Suprapubic skin (tissue), 4 donors: ENCODE results near the gene TMEM89. TPM values are rescaled to one million over a fixed set of nuclear protein-coding genes. Genes with fewer than 3 reads are reported as not detected.

Experiments used
- DNase-seq, 2 donors: peaks; one replicate each; pipeline ENCODE4 v3.0.0-alpha.2; 2019; ENCODE audit warnings: low spot score in 2 of 2
- H3K27ac ChIP-seq: fragments of 200-600 bp; sonication (generic); one replicate; pipeline ENCODE4 v1.5.1; 2019
- H3K27me3 ChIP-seq: fragments of 200-600 bp; sonication (generic); one replicate; pipeline ENCODE4 v1.5.1; 2019
- H3K36me3 ChIP-seq: fragments of 200-600 bp; sonication (generic); one replicate; pipeline ENCODE4 v1.5.1; 2019
- H3K4me1 ChIP-seq: fragments of 200-600 bp; sonication (generic); one replicate; pipeline ENCODE4 v1.5.1; 2019
- H3K4me3 ChIP-seq: fragments of 200-600 bp; sonication (generic); one replicate; pipeline ENCODE4 v1.5.1; 2019; ENCODE audit warnings: mild to moderate bottlenecking
- H3K9me3 ChIP-seq: fragments of 200-600 bp; sonication (generic); one replicate; pipeline ENCODE4 v1.5.1; 2019
- CTCF ChIP-seq, 2 donors: fragments of 200-600 bp in 1 of 2; fragments of 450-650 bp in 1 of 2; sonication (generic) in 1 of 2; IDR thresholded peaks; one replicate each; pipeline ENCODE4 v1.5.1; 2016 to 2019; ENCODE audit warnings: antibody characterized with exemption in 2 of 2, mild to moderate bottlenecking in 1 of 2, moderate library complexity in 1 of 2
- EP300 ChIP-seq: sonication (generic); formaldehyde crosslinking; IDR thresholded peaks from one replicate; pipeline ENCODE4 v1.6.1; 2017; ENCODE audit warnings: antibody characterized with exemption
- POLR2A ChIP-seq, 2 donors: fragments of 450-650 bp; IDR thresholded peaks; one replicate each; pipeline ENCODE4 v1.6.1; 2017; ENCODE audit warnings: antibody characterized with exemption in 2 of 2, mild to moderate bottlenecking in 2 of 2, moderate library complexity in 2 of 2
- POLR2AphosphoS5 ChIP-seq, 3 donors: sonication (generic); formaldehyde crosslinking; IDR thresholded peaks; one replicate each; pipeline ENCODE4 v1.6.1; 2017; ENCODE audit warnings: antibody characterized with exemption in 3 of 3
- WGBS: methylation state at CpG from one replicate; pipeline ENCODE4 v1.1.5; 2018; 5-methylcytosine and 5-hydroxymethylcytosine counted together
- total RNA-seq, 4 donors: library from RNA; depleted of rRNA; stranded (reverse); fragments of >200 nt; gene quantifications; one replicate each; pipeline ENCODE4 v1.1.0, GENCODE V29; 2016

TMEM89 gene
- total RNA-seq, 4 donors from 2014 or later = not detected

- DNase-seq = no peak
- 80% methylated on average over 1 of the region's 9 CpGs for WGBS
- no peak for TF ChIP-seq EP300
- no peak for TF ChIP-seq CTCF (IDR thresholded peaks at IDR 0.05)
- TF ChIP-seq POLR2A (IDR thresholded peaks at IDR 0.05) = no peak
- TF ChIP-seq POLR2AphosphoS5 (IDR thresholded peaks at IDR 0.05) = no peak
- H3K4me3 ChIP-seq = no peak overlapping the region
- H3K27me3 ChIP-seq = no peaks in the 10 kb centered on the region
- H3K27ac ChIP-seq = no peak overlapping the region
- H3K36me3 ChIP-seq = peaks cover 68% of the 10 kb centered on the region
- H3K4me1 ChIP-seq = no peaks in the 10 kb centered on the region
- no peaks in the 10 kb centered on the region for H3K9me3 ChIP-seq
Measured at GRCh38 chr3:48584836-48585235, 36.7 kb downstream of the TMEM89 start.

- TF ChIP-seq POLR2A (IDR thresholded peaks at IDR 0.05) = no peak
- no peak for TF ChIP-seq EP300
- TF ChIP-seq POLR2AphosphoS5 (IDR thresholded peaks at IDR 0.05) = no peak
- TF ChIP-seq CTCF (IDR thresholded peaks at IDR 0.05) = no peak
- no peaks in the 10 kb centered on the region for H3K27me3 ChIP-seq
- H3K4me3 ChIP-seq = no peak overlapping the region
- H3K36me3 ChIP-seq = peaks cover 67% of the 10 kb centered on the region
- H3K4me1 ChIP-seq = peaks cover 4% of the 10 kb centered on the region
- H3K27ac ChIP-seq = no peak overlapping the region
- no peak for DNase-seq
- 89% methylated on average over 9 of the region's 14 CpGs for WGBS
- H3K9me3 ChIP-seq = no peaks in the 10 kb centered on the region
Measured at GRCh38 chr3:48581621-48582481, 39.7 kb downstream of the TMEM89 start.

- Histone ChIP-seq H3K36me3 (peaks cover 71% of the 10 kb centered on the region), H3K4me3 (no peak overlapping the region), H3K9me3 (no peaks in the 10 kb centered on the region), H3K27ac (no peak overlapping the region), H3K27me3 (no peaks in the 10 kb centered on the region), H3K4me1 (peaks cover 4% of the 10 kb centered on the region)
- no peak for DNase-seq
- TF ChIP-seq EP300 (no peak), CTCF (IDR thresholded peaks at IDR 0.05) (no peak), POLR2AphosphoS5 (IDR thresholded peaks at IDR 0.05) (no peak), POLR2A (IDR thresholded peaks at IDR 0.05) (no peak)
- 79% methylated on average over 4 of the region's 4 CpGs for WGBS
Measured at GRCh38 chr3:48576647-48577046, 44.9 kb downstream of the TMEM89 start.

GRCh38 chr3:48575366-48575765 lies 46.2 kb downstream of the TMEM89 start:
- WGBS = 75% methylated on average over 10 of the region's 17 CpGs
- H3K36me3 ChIP-seq = peaks cover 72% of the 10 kb centered on the region

More at GRCh38 chr3:48575366-48575765, 46.2 kb downstream of the TMEM89 start:
- H3K9me3 ChIP-seq = no peaks in the 10 kb centered on the region
- no peak overlapping the region for H3K27ac ChIP-seq
- peaks cover 4% of the 10 kb centered on the region for H3K4me1 ChIP-seq
- H3K4me3 ChIP-seq = no peak overlapping the region
- no peak for TF ChIP-seq POLR2AphosphoS5 (IDR thresholded peaks at IDR 0.05)
- no peak for TF ChIP-seq EP300
- TF ChIP-seq CTCF (IDR thresholded peaks at IDR 0.05) = no peak
- no peak for TF ChIP-seq POLR2A (IDR thresholded peaks at IDR 0.05)
- no peak for DNase-seq
- no peaks in the 10 kb centered on the region for H3K27me3 ChIP-seq
